CD4-positive, alpha-beta T cell treated with Interleukin-1 beta for 1 hour (primary cell): ENCODE data around the gene PRCD.
"Not testable (repeated sequence)": the region's sequence is repeated elsewhere in the genome, so short reads cannot be mapped to it uniquely, and the experiment has no call there.

Experiments
- DNase-seq, 2 donors: peaks; one replicate each; pipeline ENCODE4 v3.0.0-alpha.2; 2020 to 2022

The PRCD gene

GRCh38 chr17:76558198-76559095 is 18.6 kb downstream of the PRCD start:
- peak in 1 of 2 donors; percentile 41 for DNase-seq

GRCh38 chr17:76559460-76559859 is 19.6 kb downstream of the PRCD start:
- not testable (repeated sequence) for DNase-seq

- DNase-seq = no peak
Measured at GRCh38 chr17:76560036-76560876, 20.4 kb downstream of the PRCD start.

GRCh38 chr17:76560877-76561221 is 21.0 kb downstream of the PRCD start:
- DNase-seq = peak in 1 of 2 donors; percentile 32

- DNase-seq = peak in 1 of 2 donors; percentile 72
Measured at GRCh38 chr17:76561332-76561731, 21.5 kb downstream of the PRCD start.

- DNase-seq = no peak
Measured at GRCh38 chr17:76561799-76562268, 22.0 kb downstream of the PRCD start.

GRCh38 chr17:76562734-76563148 is 22.9 kb downstream of the PRCD start:
- DNase-seq = no peak

GRCh38 chr17:76563359-76563758 is 23.5 kb downstream of the PRCD start:
- peak in 1 of 2 donors; percentile 25 for DNase-seq

- not testable (repeated sequence) for DNase-seq
Measured at GRCh38 chr17:76564991-76565727, 25.3 kb downstream of the PRCD start.

GRCh38 chr17:76565728-76566612 is 26.1 kb downstream of the PRCD start:
- no peak for DNase-seq

- DNase-seq = no peak
Measured at GRCh38 chr17:76566613-76566943, 26.7 kb downstream of the PRCD start.

- no peak for DNase-seq
Measured at GRCh38 chr17:76566988-76567431, 27.2 kb downstream of the PRCD start.

- DNase-seq = peak in 1 of 2 donors; percentile 19
Measured at GRCh38 chr17:76567634-76568432, 28.0 kb downstream of the PRCD start.

- DNase-seq = no peak
Measured at GRCh38 chr17:76568811-76569221, 29.0 kb downstream of the PRCD start.

- no peak for DNase-seq
Measured at GRCh38 chr17:76569607-76570279, 29.9 kb downstream of the PRCD start.

- no peak for DNase-seq
Measured at GRCh38 chr17:76570457-76570856, 30.6 kb downstream of the PRCD start.

- DNase-seq = no peak
Measured at GRCh38 chr17:76570877-76571471, 31.1 kb downstream of the PRCD start.

GRCh38 chr17:76572201-76572910 is 32.5 kb downstream of the PRCD start:
- no peak for DNase-seq

- DNase-seq = no peak
Measured at GRCh38 chr17:76573096-76573495, 33.3 kb downstream of the PRCD start.
